ENCODE measurements around the gene ADCY10.

- TF ChIP-seq CTCF (IDR thresholded peaks at IDR 0.05; ENCODE audit: extremely low read depth in 1 of 2, insufficient read depth in 1 of 2, low read depth in 1 of 2, low read length in 2 of 2) (no peak), EZH2 (IDR thresholded peaks at IDR 0.05; ENCODE audit: borderline replicate concordance, low read depth, low read length, severe bottlenecking) (no peak)
These were observed 14.5 kb upstream of the ADCY10 start for GRCh38 chr1:167928457-167928852.
